Measurements from ENCODE around the gene SIL1. TPM values are rescaled to one million over a fixed set of nuclear protein-coding genes. Genes with fewer than 3 reads are reported as not detected.

SIL1 gene
- total RNA-seq, 2 donors from 2014 or later, result 69.9 to 75.6 TPM

- DNase-seq (ENCODE audit: low spot score), result no peak
- Histone ChIP-seq H3K36me3 (no peaks in the 10 kb centered on the region), H3K4me1 (replicated peaks) (no peaks in the 10 kb centered on the region), H3K27me3 (replicated peaks; ENCODE audit: insufficient read depth) (no peaks in the 10 kb centered on the region), H3K4me3 (no peak overlapping the region), H3K9me3 (no peaks in the 10 kb centered on the region), H3K27ac (no peak overlapping the region)
- 85% methylated on average over 2 of the region's 2 CpGs for WGBS
- TF ChIP-seq POLR2AphosphoS5 (IDR thresholded peaks at IDR 0.05) (no peak), POLR2A (IDR thresholded peaks at IDR 0.05) (no peak), CTCF (IDR thresholded peaks at IDR 0.05) (no peak)
- intact Hi-C loops (cut with DNase I), result no loop called here
Observed at GRCh38 chr5:138942066-138942465, 256.1 kb downstream of the SIL1 start.

GRCh38 chr5:138938526-138938925, 259.6 kb downstream of the SIL1 start:
- intact Hi-C loops (cut with DNase I), result no loop called here
- Histone ChIP-seq H3K27me3 (replicated peaks; ENCODE audit: insufficient read depth) (no peaks in the 10 kb centered on the region), H3K4me3 (no peak overlapping the region), H3K9me3 (no peaks in the 10 kb centered on the region), H3K36me3 (no peaks in the 10 kb centered on the region), H3K4me1 (replicated peaks) (no peaks in the 10 kb centered on the region), H3K27ac (no peak overlapping the region)
- no peak for DNase-seq (ENCODE audit: low spot score)
- 59% methylated on average over 5 of the region's 5 CpGs for WGBS
- TF ChIP-seq POLR2AphosphoS5 (IDR thresholded peaks at IDR 0.05) (no peak), CTCF (IDR thresholded peaks at IDR 0.05) (no peak), POLR2A (IDR thresholded peaks at IDR 0.05) (no peak)

- no peaks in the 10 kb centered on the region for H3K9me3 ChIP-seq
- intact Hi-C loops (cut with DNase I), result no loop called here
- DNase-seq (ENCODE audit: low spot score), result no peak
- no peaks in the 10 kb centered on the region for H3K27me3 ChIP-seq (replicated peaks; ENCODE audit: insufficient read depth)
- no peak overlapping the region for H3K4me3 ChIP-seq
- no peaks in the 10 kb centered on the region for H3K4me1 ChIP-seq (replicated peaks)
- TF ChIP-seq CTCF (IDR thresholded peaks at IDR 0.05), result no peak
- TF ChIP-seq POLR2AphosphoS5 (IDR thresholded peaks at IDR 0.05), result no peak
- TF ChIP-seq POLR2A (IDR thresholded peaks at IDR 0.05), result no peak
- WGBS, result 85% methylated on average over 25 of the region's 25 CpGs
- peaks cover 0 to 8% of the 10 kb centered on the region in 2 donors for H3K36me3 ChIP-seq
- no peak overlapping the region for H3K27ac ChIP-seq
Observed at GRCh38 chr5:138937392-138938387, 260.5 kb downstream of the SIL1 start.

GRCh38 chr5:138936968-138937345, 261.2 kb downstream of the SIL1 start:
- no peaks in the 10 kb centered on the region for H3K27me3 ChIP-seq (replicated peaks; ENCODE audit: insufficient read depth)
- H3K36me3 ChIP-seq, result peaks cover 0 to 11% of the 10 kb centered on the region in 2 donors
- no peak overlapping the region for H3K4me3 ChIP-seq
- no peaks in the 10 kb centered on the region for H3K9me3 ChIP-seq
- H3K27ac ChIP-seq, result no peak overlapping the region
- H3K4me1 ChIP-seq (replicated peaks), result no peaks in the 10 kb centered on the region
- no peak for DNase-seq (ENCODE audit: low spot score)
- no peak for TF ChIP-seq CTCF (IDR thresholded peaks at IDR 0.05)
- TF ChIP-seq POLR2AphosphoS5 (IDR thresholded peaks at IDR 0.05), result no peak
- no peak for TF ChIP-seq POLR2A (IDR thresholded peaks at IDR 0.05)
- WGBS, result 72% methylated on average over 2 of the region's 2 CpGs
- intact Hi-C loops (cut with DNase I), result no loop called here
